ENCODE results near the gene TMEM165. TPM values are rescaled to one million over a fixed set of nuclear protein-coding genes. Genes with fewer than 3 reads are reported as not detected.

The TMEM165 gene
- total RNA-seq, 2 donors from 2014 or later: 185 to 360 TPM

- H3K9me3 ChIP-seq: no peaks in the 10 kb centered on the region
- H3K4me3 ChIP-seq: no peak overlapping the region
- TF ChIP-seq, protein P1, sequence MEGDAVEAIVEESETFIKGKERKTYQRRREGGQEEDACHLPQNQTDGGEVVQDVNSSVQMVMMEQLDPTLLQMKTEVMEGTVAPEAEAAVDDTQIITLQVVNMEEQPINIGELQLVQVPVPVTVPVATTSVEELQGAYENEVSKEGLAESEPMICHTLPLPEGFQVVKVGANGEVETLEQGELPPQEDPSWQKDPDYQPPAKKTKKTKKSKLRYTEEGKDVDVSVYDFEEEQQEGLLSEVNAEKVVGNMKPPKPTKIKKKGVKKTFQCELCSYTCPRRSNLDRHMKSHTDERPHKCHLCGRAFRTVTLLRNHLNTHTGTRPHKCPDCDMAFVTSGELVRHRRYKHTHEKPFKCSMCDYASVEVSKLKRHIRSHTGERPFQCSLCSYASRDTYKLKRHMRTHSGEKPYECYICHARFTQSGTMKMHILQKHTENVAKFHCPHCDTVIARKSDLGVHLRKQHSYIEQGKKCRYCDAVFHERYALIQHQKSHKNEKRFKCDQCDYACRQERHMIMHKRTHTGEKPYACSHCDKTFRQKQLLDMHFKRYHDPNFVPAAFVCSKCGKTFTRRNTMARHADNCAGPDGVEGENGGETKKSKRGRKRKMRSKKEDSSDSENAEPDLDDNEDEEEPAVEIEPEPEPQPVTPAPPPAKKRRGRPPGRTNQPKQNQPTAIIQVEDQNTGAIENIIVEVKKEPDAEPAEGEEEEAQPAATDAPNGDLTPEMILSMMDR (IDR thresholded peaks at IDR 0.05): no peak
- H3K27me3 ChIP-seq (replicated peaks; ENCODE audit: insufficient read depth): no peaks in the 10 kb centered on the region
- peaks cover 26 to 42% of the 10 kb centered on the region in 2 donors for H3K4me1 ChIP-seq (ENCODE audit: control insufficient read depth in 1 of 2, low read depth in 2 of 2)
- ATAC-seq (ENCODE audit: insufficient number of reproducible peaks, low FRiP score, low read depth) (no peak), DNase-seq (ENCODE audit: low spot score) (no peak)
- H3K36me3 ChIP-seq: peaks cover 5% of the 10 kb centered on the region
- no peak overlapping the region for H3K27ac ChIP-seq
These were observed 15.9 kb downstream of the TMEM165 start for GRCh38 chr4:55411621-55412020.

DNA sequence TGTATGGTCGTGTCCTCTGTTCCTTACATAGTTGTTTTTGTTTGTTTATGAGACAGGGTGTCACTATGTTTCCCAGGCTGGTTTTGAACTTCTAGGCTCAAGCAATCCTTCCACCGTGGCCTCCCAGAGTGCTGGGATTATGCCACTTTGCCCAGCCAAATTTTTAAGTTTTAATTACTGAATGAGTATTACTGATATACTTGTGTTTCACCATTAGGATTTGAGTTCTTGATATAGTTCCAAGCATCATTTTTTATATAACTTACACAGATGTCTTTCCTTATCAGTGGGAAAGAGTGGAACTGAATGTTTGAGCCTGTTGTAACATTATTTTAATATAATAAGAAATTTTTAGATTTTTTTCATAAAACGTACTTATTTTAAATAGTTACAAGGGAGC lies 20.4 kb downstream of the TMEM165 start:
- H3K9me3 ChIP-seq: no peaks in the 10 kb centered on the region
- peaks cover 28% of the 10 kb centered on the region for H3K36me3 ChIP-seq
- H3K4me3 ChIP-seq: no peak overlapping the region
- DNase-seq (ENCODE audit: low spot score) (no peak), ATAC-seq (ENCODE audit: insufficient number of reproducible peaks, low FRiP score, low read depth) (no peak)
- H3K4me1 ChIP-seq (ENCODE audit: control insufficient read depth in 1 of 2, low read depth in 2 of 2): peaks cover 0 to 7% of the 10 kb centered on the region in 2 donors
- H3K27ac ChIP-seq: no peak overlapping the region
- TF ChIP-seq, protein P1 (IDR thresholded peaks at IDR 0.05): no peak
- no peaks in the 10 kb centered on the region for H3K27me3 ChIP-seq (replicated peaks; ENCODE audit: insufficient read depth)

DNA sequence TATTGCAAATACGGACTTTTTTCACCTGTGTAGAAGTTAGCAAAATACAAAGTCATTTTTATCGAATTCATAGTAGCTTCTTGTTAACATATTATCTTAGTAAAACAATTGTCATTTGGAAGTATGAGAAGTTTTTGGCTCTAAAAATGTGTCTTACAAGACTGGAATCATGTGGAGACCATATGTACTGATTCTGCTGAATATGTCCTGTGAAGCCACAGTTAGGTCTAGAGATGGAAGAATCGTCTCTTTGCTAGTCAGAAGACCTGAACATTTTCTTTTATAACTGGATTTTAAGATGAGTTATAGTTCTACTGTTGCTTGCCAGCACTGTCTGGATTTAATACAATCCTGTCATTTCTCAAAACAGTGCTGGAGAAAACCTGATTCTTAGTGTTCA lies 29.0 kb downstream of the TMEM165 start:
- ATAC-seq (ENCODE audit: insufficient number of reproducible peaks, low FRiP score, low read depth): no peak
- no peak for DNase-seq (ENCODE audit: low spot score)
- Histone ChIP-seq H3K4me3 (no peak overlapping the region), H3K9me3 (no peaks in the 10 kb centered on the region), H3K4me1 (ENCODE audit: control insufficient read depth in 1 of 2, low read depth in 2 of 2) (peaks cover 0 to 17% of the 10 kb centered on the region in 2 donors), H3K27me3 (replicated peaks; ENCODE audit: insufficient read depth) (no peaks in the 10 kb centered on the region), H3K27ac (no peak overlapping the region), H3K36me3 (peaks cover 43% of the 10 kb centered on the region)
- TF ChIP-seq, protein P1 (IDR thresholded peaks at IDR 0.05): no peak

- no peaks in the 10 kb centered on the region for H3K27me3 ChIP-seq (replicated peaks; ENCODE audit: insufficient read depth)
- H3K36me3 ChIP-seq: peaks cover 9% of the 10 kb centered on the region
These were observed 36.1 kb downstream of the TMEM165 start for GRCh38 chr4:55431710-55432336.

DNA sequence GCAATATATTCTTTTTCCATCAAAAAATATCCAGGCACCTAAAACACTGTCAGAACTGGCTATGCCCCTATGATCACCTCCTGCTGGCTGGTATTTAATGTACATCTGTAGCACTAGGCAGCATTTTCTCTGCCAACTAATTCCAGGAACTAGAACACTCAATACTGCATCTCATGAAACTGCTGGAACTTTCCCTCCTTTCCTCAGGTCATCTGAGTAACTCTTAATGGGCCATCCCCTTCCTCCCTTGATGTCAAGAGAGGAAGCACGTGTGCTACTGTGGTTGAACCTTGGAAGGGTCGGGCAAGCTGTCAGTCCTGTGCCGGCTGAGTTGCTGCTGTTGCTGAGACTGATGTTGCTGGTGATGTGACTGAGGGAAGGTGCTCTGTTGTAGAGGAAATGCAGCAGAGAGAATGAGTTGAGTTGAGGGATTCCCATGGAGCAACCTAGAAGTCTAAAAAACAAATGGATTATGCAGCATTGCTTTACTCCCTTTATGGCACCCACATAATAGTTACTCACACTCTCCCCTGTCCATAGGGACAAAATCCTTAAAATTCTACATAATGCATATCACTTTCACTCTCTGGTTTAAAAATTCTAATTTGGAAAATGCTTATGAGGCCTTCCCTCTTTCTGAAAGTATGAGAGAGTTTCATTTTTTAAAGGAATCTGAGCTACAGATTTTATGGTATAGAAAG lies 39.5 kb downstream of the TMEM165 start:
- ATAC-seq (ENCODE audit: insufficient number of reproducible peaks, low FRiP score, low read depth) (no peak), DNase-seq (ENCODE audit: low spot score) (no peak)
- Histone ChIP-seq H3K4me1 (ENCODE audit: control insufficient read depth in 1 of 2, low read depth in 2 of 2) (peaks cover 0 to 10% of the 10 kb centered on the region in 2 donors), H3K36me3 (peaks cover 5% of the 10 kb centered on the region), H3K4me3 (no peak overlapping the region), H3K27me3 (replicated peaks; ENCODE audit: insufficient read depth) (no peaks in the 10 kb centered on the region), H3K27ac (peak overlapping the region in 1 of 2 donors; percentile 34), H3K9me3 (no peaks in the 10 kb centered on the region)
- TF ChIP-seq, protein P1 (IDR thresholded peaks at IDR 0.05): peak; percentile 22

More at GRCh38 chr4:55431710-55432336, 36.1 kb downstream of the TMEM165 start:
- TF ChIP-seq, protein P1 (IDR thresholded peaks at IDR 0.05): no peak
- no peak for ATAC-seq (ENCODE audit: insufficient number of reproducible peaks, low FRiP score, low read depth)
- Histone ChIP-seq H3K4me3 (no peak overlapping the region), H3K9me3 (no peaks in the 10 kb centered on the region), H3K4me1 (ENCODE audit: control insufficient read depth in 1 of 2, low read depth in 2 of 2) (peaks cover 0 to 10% of the 10 kb centered on the region in 2 donors), H3K27ac (no peak overlapping the region)
- DNase-seq (ENCODE audit: low spot score): no peak

Data from thoracic aorta (tissue), 2 donors.